ENCODE data around the gene COCH.
"Not testable (repeated sequence)": the region's sequence is repeated elsewhere in the genome, so short reads cannot be mapped to it uniquely, and the experiment has no call there.

The COCH gene

DNA sequence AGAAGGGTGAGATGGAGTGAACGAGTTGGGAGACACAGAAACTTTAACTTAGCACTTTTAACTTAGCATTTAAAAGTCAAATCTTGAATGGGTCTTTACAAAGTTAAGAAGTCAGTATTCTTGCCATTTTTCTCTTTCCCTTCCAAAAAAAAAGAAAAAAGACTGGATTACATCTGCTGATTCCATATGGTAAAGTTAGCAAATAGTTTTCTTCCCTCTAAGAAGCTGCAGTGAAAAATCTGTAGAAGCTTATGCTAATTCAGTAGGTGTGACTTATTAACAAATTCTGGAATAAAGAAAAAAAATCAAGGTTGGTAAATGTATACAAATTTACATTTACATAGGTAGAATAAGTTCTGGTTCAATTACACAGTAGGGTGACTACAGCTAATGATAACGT, 50.9 kb downstream of the COCH start:
- no peak for DNase-seq (ENCODE audit: low spot score)

DNA sequence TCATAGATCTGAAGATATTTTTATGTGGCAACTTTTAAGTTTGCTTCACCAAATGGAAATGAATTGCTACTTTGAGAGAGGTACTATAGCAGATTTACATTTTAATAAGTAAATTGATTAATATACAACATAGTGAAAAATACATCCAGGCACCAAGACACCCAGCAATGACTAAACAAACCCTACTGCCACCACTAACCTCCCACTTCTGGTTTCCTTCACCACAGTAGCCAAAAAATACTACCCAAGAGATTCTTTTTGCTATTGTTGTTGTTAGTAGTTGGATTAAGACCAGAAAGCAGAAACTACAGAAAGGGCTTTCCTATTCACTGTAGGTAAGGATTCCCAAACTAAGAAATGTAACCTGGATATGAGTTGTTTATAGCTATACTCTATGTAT, 54.1 kb downstream of the COCH start:
- DNase-seq (ENCODE audit: low spot score) = no peak

DNA sequence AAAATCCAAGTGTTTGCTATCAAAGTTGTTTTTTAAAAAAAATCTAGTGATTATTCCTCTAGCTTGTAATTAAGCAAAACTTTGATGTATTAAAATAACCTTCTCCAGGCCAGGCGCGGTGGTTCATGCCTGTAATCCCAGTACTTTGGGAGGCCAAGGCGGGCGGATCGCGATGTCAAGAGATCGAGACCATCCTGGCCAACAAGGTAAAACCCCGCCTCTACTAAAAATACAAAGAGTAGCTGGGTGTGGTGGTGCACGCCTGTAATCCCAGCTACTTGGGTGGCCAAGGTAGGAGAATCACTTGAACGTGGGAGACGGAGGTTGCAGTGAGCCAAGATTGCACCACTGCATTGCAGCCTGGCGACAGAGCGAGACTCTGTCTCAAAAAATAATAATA, 59.6 kb downstream of the COCH start:
- not testable (repeated sequence) for DNase-seq (ENCODE audit: low spot score)

DNA sequence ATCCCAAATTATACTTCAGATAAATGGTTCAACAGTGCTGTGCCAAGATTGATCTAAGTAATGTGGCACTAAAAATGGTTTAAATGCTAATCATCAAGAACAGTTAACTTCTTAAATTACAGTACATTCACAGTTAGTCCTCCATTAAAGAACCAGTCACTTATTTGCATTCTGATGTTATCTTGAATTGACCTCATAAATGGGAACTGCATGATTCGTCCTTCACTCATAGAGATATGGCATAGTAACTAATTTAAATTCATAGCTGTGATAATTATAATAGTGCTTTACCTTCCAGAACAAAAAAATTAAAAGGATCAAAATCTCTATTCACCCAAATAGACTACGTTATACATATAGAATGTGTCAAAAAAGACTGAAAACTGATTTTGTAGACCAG, 61.1 kb downstream of the COCH start:
- DNase-seq (ENCODE audit: low spot score) = no peak

DNA sequence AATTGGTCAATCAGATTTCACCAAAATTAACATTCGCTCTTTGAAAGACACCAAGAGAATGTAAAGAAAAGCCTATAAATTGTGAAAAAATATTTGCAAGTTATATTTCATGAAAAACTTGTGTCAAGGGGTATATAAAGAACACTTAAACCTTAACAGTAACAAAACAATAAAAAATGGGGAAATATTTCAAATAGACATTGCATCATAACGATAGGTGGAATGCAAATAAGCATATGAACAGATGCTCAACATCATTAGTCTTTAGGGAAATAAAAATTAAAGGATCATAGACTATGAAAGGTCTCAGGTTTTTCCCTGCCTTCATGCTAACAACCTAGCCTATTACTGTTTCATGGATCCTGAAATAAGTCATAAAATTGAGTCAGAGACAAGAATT, 64.3 kb downstream of the COCH start:
- no peak for DNase-seq (ENCODE audit: low spot score)
